NCI-H526 (cell line): ENCODE data around the gene GADD45B.
"Not testable (repeated sequence)": the region's sequence is repeated elsewhere in the genome, so short reads cannot be mapped to it uniquely, and the experiment has no call there.

Source experiments
- DNase-seq, 2 experiments: peaks; one replicate each; lab custom pipeline; 2025; lab: John Stamatoyannopoulos, UW

Gene GADD45B

DNA sequence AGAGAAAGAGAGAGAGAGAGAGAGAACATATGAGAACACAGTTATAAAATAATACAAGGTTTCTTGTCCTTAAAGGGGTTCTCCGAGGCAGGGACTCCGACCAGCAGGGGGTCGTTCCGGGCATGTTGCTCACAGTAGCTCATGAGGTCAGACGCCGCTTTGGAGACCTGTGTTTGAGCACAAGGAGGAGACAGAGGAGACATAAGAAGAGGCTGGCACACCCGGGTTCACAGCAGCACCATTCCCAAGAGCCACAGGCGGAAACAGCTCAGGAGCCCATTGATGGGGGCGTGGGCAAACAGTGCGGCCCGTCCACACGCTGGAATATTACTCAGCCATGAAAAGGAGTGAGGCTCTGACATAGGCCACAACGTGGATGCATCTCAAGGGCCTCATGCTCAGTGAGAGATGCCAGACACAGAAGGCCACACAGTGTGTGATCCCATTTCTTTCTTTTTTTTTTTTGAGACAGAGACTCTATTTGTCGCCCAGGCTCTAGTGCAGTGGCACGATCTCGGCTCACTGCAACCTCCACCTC, 39.1 kb downstream of the GADD45B start:
- DNase-seq, result no peak

DNA sequence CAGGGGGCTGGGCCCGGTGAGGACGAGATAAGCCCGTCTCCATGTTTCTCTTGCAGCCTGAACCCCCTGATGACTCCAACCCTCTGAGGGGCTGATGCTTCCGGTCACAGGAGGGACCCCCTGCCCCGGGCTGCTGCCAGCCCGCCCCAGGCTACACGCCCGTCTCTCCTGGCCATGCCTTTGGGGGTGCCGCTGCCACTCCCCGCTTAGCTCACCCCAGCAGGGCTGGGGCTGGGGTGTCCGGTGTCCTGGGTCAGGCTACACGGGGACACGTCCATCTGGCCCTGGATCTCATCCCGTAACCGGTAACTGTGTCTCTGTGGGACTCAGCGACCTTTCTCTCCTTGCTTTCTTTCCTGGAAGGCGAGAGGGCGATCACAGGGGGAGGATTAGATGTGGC, 40.8 kb downstream of the GADD45B start:
- DNase-seq, result no peak

DNA sequence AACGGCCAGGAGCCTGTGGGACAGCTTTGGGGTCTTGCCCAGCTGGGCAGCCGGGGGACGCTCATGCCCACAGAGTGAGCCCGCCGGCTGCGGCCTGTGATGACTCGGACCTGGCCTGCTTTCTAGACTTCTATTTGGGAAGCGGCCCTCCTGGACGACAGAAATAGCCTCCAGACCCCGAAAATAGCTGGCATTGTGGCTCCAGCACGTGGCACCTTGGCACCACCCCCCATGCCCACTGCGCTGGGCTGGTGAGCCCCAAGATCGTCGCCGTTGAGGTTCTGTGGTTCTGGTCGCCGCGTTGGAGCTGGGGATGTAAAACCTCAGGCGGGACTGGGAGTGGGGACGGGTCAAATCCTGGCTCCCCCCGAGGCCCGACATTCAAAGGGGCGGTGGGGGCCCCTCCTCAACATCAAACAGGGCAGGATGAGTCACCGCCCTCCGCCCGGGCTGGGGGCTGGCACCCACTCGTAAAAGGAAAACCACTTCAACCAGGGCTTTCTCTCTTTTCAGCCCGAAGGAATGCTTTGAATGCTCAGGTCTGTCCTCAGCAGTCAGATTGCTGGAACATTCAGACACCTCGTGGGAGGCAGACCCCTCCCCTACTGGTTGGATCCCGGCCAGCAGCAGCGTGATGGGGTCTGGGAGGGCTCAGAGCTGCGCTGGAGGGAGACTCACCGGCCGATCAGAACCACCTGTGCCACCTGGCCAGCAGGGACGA, 42.1 kb downstream of the GADD45B start:
- DNase-seq, result no peak

DNA sequence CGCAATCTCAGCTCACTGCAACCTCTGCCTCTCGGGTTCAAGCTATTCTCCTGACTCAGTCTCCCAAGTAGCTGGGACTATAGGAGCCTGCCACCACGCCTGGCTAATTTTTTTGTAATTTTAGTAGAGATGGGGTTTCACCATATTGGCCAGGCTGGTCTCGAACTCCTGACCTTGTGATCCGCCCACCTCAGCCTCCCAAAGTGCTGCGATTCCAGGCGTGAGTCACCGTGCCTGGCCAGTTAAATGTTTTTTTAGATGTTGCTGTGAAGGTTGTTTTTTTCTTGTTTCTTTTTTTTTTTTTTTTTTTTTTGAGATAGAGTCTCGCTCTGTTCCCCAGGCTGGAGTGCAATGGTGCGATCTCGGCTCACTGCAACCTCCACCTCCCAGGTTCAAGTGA, 42.9 kb downstream of the GADD45B start:
- DNase-seq, result not testable (repeated sequence)

DNA sequence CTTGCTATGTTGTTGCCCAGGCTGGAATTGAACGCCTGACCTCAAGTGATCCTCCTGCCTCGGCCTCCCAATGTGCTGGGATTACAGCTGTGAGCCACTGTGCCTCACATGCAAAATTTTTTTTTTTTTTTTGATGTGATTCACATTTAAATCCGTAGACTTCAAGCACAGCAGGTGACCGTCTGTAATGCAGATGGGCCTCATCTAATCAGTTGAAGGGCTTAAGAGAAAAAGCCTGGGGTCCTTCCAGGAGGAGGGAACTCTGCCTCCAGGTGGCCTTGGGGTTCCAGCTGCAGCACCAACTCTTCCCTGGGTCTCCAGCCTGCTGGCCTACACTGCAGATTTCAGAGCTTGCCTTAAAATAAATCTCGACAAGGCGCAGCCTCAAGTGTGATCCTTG, 43.6 kb downstream of the GADD45B start:
- DNase-seq, result no peak

DNA sequence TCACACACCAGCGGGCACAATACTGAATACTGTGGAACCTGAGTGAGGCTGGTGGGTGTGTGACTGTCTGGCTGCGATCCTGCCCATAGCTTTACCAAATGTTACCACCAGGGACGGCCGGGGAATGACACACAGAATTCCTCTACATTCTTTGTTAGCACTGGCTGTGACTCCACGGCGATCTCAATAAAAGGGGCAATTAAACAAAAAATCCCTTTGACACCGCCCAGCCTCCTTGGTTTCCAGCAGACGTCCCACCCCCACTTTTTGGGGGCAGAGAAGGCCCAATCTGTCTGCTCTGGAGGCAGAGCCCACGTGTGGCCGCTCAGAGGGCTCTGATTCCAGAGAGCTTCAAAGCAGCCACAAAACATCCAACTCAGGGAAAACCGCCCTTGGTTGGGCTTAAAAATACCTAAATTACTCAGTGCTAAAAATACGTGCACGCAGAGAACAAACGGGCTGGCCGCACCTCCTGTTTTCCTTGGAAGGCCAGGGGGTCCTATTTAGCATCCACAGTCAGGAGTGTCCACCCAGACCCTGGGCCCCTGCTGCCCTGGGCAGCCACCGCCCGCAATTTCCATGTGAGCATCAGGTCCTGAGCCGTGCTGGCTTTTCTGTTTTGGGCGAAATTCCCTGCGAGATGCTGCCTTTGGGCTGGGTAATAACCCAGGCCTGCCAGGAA, 47.8 kb downstream of the GADD45B start:
- DNase-seq, result no peak

DNA sequence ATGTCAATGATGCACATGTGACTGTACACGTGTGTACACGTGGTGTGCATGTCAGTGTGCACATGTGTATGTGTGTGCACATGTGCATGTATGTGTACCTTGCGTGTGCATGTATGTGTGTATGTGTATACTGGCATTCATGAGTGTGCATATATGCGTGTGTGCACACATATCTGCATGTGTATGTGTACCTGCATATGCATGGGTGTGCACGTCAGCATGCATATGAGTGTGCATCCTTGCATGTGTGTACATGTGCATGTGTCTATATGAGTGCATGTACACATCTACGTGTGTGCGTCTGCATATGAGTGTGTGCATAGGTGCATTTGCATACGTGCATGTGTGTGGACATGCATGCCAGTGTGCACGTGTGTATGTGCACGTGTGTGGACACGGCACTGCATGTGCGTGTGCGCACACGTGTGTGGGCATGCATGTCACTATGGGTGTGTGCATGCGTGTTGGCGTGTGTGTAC, 48.5 kb downstream of the GADD45B start:
- no peak for DNase-seq

DNA sequence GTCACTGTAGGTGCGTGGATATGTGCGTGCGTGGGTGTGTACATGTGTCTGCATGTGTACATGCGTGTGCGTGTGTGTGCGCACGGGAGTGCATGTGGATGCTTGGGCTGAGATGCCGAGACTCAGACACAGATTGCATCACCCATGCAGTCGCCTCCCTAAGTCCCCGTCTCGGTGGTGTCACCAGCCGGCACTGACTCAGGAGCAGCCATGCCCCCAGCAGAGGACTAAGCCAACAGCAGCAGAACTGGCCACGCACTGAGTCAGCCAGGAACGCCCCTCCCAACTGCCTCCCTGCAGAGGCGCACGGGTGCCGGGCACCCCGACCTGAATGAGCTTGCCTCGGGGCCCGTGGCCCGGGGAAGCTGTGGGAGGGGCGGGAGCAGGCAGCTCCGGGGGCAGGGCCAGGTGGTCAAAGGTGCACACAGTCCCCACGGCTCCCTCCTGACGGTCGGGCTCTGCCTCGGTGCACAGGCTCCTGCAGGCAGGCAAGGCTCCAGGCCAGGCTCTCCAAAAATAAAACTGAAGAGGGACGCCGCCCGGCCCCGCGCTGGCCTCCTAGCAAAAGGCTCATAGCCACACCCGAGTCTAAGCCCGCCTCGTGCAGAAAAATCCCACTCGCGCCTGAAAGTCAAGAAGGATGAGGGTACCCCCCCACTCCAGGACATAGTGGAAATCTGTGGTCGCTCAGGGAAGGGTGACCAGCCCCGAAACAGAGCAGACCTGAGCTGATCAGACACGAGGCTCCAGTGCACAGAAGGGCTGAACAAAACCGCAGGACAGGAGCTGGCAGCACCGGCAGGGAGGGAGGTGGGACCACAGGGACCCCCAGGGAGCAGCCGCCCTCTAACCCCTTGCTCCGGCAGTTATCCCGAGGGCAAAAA, 49.2 kb downstream of the GADD45B start:
- no peak for DNase-seq

DNA sequence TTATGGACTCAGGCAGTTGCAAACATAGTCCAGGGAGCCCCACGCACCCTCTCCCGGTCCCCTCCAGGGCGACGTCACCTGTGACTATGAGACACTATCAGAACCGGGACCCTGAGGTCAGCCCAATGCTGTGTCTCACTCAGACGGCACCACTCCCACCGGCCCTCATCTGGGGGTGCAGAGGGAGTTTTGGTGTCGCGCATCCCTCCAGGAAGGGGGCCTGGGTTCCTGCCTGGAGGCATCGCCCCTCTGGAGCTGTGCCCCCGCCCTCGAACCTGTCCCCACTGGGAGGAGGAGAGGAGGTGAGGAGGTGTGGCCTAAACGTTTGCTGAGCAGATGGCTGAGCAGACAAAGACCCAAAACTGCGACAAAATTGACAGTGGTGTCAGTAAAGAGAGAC, 51.2 kb downstream of the GADD45B start:
- no peak for DNase-seq

DNA sequence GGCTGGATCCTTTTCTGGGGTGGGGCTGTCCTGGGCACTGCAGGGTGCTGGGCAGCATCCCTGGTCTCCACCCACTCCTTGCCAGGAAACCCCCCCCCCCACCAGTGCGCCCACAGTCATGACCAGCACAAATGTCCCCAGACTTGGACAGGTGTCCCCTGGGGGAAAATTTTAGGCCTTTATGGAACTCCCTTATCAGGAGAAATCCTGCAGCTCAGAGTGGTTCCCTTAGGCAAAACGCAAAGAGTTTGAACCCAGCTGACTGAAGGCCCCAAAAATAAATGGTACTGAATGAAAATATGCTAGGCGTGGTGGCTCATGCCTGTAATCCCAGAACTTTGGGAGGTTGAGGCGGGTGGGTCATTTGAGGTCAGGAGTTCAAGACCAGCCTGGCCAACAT, 51.8 kb downstream of the GADD45B start:
- no peak for DNase-seq
